Coronary artery (tissue), 2 donors: ENCODE measurements around the gene RTBDN.
A peak's percentile ranks its signal among the peaks of the same experiment; 100 is the strongest.

Source experiments
- DNase-seq: peaks from one replicate; pipeline ENCODE4 v3.0.0-alpha.2; 2017; ENCODE audit warnings: low spot score
- H3K27ac ChIP-seq, 2 donors: fragments of 200-600 bp; sonication (generic); one replicate each; pipeline ENCODE4 v1.5.1; 2016 to 2019
- H3K4me3 ChIP-seq: fragments of 200-600 bp; sonication (generic); 2 replicates; pipeline ENCODE4 v1.5.1; 2016; ENCODE audit warnings: mild to moderate bottlenecking, moderate library complexity
- TF ChIP-seq, protein P1 (sequence below): fragments of 200-600 bp; sonication (generic); IDR thresholded peaks from one replicate; pipeline ENCODE4 v1.5.1; 2019; ENCODE audit warnings: antibody characterized with exemption

RTBDN gene

GRCh38 chr19:12782424-12783290 lies 51.7 kb downstream of the RTBDN start:
- DNase-seq: peak; percentile 94
- H3K27ac ChIP-seq: peak overlapping the region; percentile 97 to 99
- H3K4me3 ChIP-seq: peak overlapping the region; percentile 75
- TF ChIP-seq, protein P1, sequence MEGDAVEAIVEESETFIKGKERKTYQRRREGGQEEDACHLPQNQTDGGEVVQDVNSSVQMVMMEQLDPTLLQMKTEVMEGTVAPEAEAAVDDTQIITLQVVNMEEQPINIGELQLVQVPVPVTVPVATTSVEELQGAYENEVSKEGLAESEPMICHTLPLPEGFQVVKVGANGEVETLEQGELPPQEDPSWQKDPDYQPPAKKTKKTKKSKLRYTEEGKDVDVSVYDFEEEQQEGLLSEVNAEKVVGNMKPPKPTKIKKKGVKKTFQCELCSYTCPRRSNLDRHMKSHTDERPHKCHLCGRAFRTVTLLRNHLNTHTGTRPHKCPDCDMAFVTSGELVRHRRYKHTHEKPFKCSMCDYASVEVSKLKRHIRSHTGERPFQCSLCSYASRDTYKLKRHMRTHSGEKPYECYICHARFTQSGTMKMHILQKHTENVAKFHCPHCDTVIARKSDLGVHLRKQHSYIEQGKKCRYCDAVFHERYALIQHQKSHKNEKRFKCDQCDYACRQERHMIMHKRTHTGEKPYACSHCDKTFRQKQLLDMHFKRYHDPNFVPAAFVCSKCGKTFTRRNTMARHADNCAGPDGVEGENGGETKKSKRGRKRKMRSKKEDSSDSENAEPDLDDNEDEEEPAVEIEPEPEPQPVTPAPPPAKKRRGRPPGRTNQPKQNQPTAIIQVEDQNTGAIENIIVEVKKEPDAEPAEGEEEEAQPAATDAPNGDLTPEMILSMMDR: no peak

DNA sequence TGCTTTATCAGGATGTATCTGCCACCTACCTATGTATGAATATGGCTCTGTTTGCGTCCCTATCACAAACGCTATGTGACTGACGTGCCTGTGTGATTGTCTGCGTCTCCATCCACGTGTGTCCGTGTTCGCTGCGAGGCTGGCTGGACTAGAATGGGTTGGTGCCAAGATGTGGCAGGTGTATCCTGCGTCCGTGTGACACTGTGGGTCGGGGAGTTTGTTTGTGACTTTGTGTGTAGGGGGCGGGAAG lies 52.3 kb downstream of the RTBDN start:
- TF ChIP-seq, protein P1: no peak
- DNase-seq: no peak
- H3K4me3 ChIP-seq: peak overlapping the region; percentile 75
- peak overlapping the region; percentile 97 to 99 for H3K27ac ChIP-seq

DNA sequence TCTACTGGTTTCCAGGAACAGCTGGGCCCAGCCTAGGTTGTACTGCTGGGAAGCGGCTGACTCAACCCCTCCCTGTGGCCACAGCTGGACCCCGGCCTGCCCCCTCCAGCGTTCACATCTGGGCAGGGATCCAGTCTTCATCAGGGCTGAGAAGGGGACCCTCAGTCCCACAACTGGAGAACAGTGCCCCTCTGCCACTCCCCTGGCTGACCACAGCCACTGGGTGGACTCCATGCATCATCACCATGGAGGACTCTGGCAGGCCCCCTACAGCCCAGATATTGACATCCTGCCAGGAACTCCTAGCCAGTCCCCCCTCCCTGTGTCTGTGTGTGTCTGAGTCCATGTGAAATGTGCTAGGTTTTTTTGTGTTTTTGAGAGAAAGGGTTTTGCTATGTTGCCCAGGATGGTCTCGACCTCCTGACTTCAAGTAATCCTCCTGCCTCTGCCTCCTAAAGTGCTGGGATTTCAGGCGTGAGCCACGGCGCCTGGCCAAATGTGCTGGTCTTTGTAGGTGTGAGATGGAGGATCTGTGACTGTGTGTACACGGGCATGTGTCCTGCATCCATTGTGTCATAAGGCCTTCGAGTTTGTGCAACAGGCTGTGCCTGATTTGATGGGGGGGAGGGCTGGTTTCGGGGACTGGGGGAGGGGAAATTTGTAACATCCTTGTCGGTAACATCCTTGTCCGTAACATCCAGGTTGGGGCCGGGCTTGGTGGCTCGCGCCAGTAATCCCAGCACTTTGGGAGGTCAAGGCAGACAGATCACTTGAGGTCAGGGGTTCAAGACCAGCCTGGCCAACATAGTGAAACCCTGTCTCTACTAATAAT lies 55.0 kb downstream of the RTBDN start:
- DNase-seq: peak; percentile 90
- Histone ChIP-seq H3K4me3 (peak overlapping the region; percentile 91), H3K27ac (peak overlapping the region; percentile 88 to 100)
- TF ChIP-seq, protein P1: no peak

GRCh38 chr19:12778905-12779161 lies 55.5 kb downstream of the RTBDN start:
- TF ChIP-seq, protein P1: no peak
- Histone ChIP-seq H3K4me3 (peak overlapping the region; percentile 91), H3K27ac (peak overlapping the region; percentile 88 to 100)
- DNase-seq: no peak

DNA sequence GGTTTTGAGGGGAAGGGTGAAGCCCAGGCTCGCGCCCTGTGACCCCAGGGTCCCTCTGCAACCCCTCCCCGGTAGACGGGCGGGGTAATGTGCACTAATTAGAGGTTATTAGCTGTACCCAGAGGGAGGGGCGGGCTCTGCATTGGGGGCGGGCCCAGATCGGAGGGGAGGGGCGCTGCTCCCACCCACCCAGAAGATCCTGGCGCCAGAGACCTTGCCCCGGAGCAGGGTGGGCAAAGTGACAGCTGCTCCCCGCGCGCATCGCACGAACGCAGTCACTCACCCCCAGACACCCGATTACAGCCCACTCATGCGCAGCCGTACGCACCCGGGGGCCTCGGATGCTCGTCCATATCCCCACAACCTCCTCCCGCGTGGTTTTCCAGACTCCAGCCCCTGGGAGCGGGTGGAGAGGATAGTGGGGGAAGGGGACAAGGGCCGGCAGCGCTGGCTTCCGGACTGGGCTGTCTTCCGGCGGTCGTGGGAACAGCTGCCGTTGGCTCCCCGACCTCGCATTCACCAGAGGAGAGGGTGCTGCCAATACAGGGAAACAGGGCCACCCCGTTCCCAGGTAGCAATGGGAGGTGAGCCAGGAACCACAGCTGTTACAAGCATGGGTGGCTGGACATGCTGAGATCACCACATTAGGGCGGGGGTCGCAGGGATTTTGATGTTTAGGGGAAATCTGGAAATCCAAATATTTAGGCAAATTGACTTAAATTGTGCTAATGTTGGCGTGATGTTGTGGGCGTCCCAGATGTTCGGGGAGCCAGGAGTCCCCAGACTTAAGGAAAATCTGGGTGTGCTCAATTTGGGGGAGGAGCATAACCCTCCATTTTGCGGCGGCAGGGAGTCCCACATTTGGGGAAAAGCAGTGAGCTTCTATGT lies 56.1 kb downstream of the RTBDN start:
- H3K4me3 ChIP-seq: peak overlapping the region; percentile 91
- TF ChIP-seq, protein P1: no peak
- DNase-seq: peak; percentile 87
- H3K27ac ChIP-seq: peak overlapping the region; percentile 88 to 100

- Histone ChIP-seq H3K27ac (peak overlapping the region; percentile 88 to 100), H3K4me3 (peak overlapping the region; percentile 91)
- TF ChIP-seq, protein P1: peak; percentile 94
- DNase-seq: peak; percentile 92
Measured at GRCh38 chr19:12777217-12778016, 57.0 kb downstream of the RTBDN start.
